HAP-1 (cell line): ENCODE results near the gene TAF1B.

Experiments
- DNase-seq, 2 experiments: peaks; one replicate each; pipeline ENCODE4 v3.0.0-alpha.2; 2016 to 2020; ENCODE audit warnings: low spot score in 2 of 2
- H3K27me3 ChIP-seq: fragments of 250-450 bp; sonication (Bioruptor Pico); 2 replicates; pipeline ENCODE4 v1.5.1; 2020; ENCODE audit warnings: low read depth, mild to moderate bottlenecking, moderate library complexity
- H3K36me3 ChIP-seq: fragments of 250-450 bp; sonication (Bioruptor Pico); replicated peaks from 2 replicates; pipeline ENCODE4 v1.5.1; 2020; ENCODE audit warnings: mild to moderate bottlenecking
- H3K4me1 ChIP-seq: fragments of 250-450 bp; sonication (Bioruptor Pico); 2 replicates; pipeline ENCODE4 v1.5.1; 2020; ENCODE audit warnings: mild to moderate bottlenecking
- H3K4me3 ChIP-seq: fragments of 250-450 bp; sonication (Bioruptor Pico); 2 replicates; pipeline ENCODE4 v1.5.1; 2020; ENCODE audit warnings: mild to moderate bottlenecking, moderate library complexity
- H3K9me3 ChIP-seq: fragments of 250-450 bp; sonication (Bioruptor Pico); 2 replicates; pipeline ENCODE4 v1.5.1; 2020; ENCODE audit warnings: mild to moderate bottlenecking, moderate library complexity
- in situ Hi-C: fragments of 300-500 bp; cut with MboI; formaldehyde crosslinking; loops from 3 replicates; pipeline ENCODE4 v1.14.3; 2020; ENCODE audit warnings: low sequenced_read_pairs, inconsistent platforms, mixed read lengths

Gene TAF1B

DNA sequence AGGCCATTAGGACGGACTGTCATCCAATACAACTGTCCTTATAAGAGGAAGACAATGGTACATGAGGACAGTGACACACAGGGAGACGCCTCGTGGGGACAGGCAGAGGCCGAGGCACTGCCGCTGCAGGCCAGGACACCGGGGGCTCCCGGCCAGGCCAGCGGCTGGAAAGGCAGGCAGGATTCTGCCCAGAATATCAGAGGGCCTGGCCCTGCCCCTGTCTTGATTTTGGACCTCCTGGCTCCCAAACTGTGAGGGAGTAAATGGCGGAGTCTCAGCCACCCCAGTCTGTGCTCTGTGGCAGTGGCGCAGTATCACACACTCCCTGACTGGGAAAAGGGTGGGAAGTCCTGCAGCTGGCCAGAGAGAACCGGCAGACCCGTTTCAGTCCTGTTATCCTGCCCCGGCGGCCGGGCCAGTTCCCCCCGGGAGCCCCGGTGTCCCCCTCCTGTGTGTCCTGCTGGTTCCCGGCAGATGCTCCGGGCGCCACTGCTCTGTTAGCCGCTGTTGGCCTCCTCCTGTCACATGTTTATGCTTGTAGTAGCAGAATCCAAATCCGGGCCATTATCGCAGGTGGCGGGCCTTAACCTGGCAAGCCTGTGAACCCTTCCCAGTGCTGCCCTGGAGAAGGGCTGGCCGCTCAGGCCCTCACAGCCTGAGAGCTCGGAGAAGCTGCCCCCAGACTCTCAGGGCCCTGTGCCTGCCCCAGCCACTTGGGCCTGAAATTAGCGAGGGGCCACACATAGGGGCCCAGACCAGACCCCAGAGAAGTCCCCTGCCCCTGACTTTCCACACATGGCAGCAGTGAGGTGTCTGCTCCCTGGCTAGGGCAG is 31.4 kb upstream of the TAF1B start:
- Histone ChIP-seq H3K27me3 (no peaks in the 10 kb centered on the region), H3K4me1 (peaks cover 3% of the 10 kb centered on the region; the same call in 1 of the 2 replicates), H3K9me3 (no peaks in the 10 kb centered on the region), H3K4me3 (no peak overlapping the region), H3K36me3 (no peaks in the 10 kb centered on the region)
- in situ Hi-C loops: no loop called here
- no peak for DNase-seq

DNA sequence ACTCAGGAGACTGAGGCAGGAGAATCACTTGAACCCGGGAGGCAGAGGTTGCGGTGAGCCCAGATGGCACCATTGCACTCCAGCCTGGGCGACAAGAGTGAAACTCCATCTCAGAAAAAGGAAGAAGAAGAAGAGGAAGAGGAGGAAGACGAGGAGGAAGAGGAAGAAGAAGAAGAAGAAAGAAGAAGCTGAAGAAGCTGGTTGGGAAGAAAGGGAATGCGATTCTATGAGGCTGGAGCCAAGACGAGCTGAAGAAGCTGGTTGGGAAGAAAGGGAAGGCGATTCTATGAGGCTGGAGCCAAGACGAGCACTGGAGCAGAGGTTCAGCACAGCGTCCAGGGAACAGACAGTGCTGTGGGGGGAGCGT is 30.3 kb upstream of the TAF1B start:
- no peaks in the 10 kb centered on the region for H3K27me3 ChIP-seq
- DNase-seq: no peak
- H3K4me3 ChIP-seq: no peak overlapping the region
- H3K36me3 ChIP-seq: no peaks in the 10 kb centered on the region
- peaks cover 3% of the 10 kb centered on the region; the same call in 1 of the 2 replicates for H3K4me1 ChIP-seq
- in situ Hi-C loops: no loop called here
- no peaks in the 10 kb centered on the region for H3K9me3 ChIP-seq

- in situ Hi-C loops: no loop called here
- Histone ChIP-seq H3K4me1 (peaks cover 3% of the 10 kb centered on the region; the same call in 1 of the 2 replicates), H3K36me3 (no peaks in the 10 kb centered on the region), H3K4me3 (no peak overlapping the region), H3K9me3 (no peaks in the 10 kb centered on the region), H3K27me3 (no peaks in the 10 kb centered on the region)
- peak; percentile 62 to 89 for DNase-seq
Observed at GRCh38 chr2:9813312-9814128, 29.8 kb upstream of the TAF1B start.

- in situ Hi-C loops: no loop called here
Observed at GRCh38 chr2:9814129-9814868, 29.0 kb upstream of the TAF1B start.

DNA sequence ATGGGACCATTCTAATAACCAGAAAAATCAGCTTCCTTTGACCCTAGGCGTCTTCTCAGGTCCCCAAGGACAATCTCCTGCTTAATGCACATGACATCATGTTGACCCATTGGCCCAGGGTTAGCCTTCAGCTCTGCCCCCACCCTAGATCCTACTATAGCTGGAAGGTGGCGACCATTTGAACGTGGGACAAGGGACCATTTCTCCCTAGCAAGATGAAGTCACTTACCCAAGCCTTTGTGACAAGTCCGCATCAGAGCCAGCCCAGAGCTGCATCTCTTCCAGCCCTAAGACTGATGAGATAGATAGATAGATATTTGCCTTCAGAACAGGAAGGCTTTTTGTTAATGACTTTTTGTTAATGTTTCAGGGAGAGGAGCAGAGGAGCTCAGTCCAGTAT is 28.2 kb upstream of the TAF1B start:
- Histone ChIP-seq H3K36me3 (no peaks in the 10 kb centered on the region), H3K27me3 (no peaks in the 10 kb centered on the region), H3K4me3 (no peak overlapping the region), H3K9me3 (no peaks in the 10 kb centered on the region), H3K4me1 (peaks cover 3% of the 10 kb centered on the region; the same call in 1 of the 2 replicates)
- in situ Hi-C loops: no loop called here
- no peak for DNase-seq

More at GRCh38 chr2:9814129-9814868, 29.0 kb upstream of the TAF1B start:
- Histone ChIP-seq H3K4me1 (peaks cover 3% of the 10 kb centered on the region; the same call in 1 of the 2 replicates), H3K9me3 (no peaks in the 10 kb centered on the region), H3K27me3 (no peaks in the 10 kb centered on the region), H3K4me3 (no peak overlapping the region), H3K36me3 (no peaks in the 10 kb centered on the region)
- DNase-seq: no peak

DNA sequence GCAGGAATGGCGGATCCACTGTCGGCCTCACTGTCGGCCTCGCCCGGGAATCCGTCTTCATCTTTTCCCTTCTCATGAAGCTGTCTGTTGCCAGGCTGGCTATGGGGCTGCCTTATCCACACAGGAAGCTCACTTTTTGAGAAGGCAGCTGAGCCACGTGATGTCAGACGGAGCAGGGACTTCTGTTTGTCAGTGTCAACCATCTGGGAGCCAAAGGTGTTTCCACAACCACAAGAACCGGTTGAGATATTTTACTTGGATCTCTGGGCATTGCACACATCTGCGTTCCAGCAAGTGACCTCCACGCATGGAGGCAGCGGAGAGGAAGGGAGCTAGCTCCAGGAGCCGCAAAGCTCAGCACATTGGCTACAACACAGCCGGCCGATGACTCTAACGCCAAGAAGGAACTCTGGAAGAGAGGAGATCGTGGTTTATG is 27.4 kb upstream of the TAF1B start:
- no peaks in the 10 kb centered on the region for H3K27me3 ChIP-seq
- H3K4me1 ChIP-seq: peaks cover 3% of the 10 kb centered on the region; the same call in 1 of the 2 replicates
- H3K4me3 ChIP-seq: no peak overlapping the region
- in situ Hi-C loops: no loop called here
- no peaks in the 10 kb centered on the region for H3K9me3 ChIP-seq
- no peaks in the 10 kb centered on the region for H3K36me3 ChIP-seq
- DNase-seq: no peak

DNA sequence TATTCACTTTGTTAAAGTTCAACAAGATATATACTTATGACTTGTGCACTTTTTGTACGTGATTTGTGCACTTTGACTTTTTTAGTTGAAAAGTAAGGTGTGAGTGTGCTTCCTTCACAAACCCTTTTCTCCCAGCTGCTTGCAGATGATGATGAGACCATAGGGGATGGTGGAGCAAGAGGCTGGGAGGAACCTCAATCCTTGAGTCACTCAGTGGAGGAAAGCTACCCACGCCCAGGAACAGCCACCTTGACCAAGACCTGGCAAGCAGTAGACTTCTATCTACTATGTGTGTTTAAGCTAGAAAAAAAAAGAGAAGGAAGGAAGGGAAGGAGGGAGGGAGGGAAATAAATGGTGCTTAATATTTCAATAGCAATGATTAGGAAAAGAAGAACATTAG is 25.2 kb upstream of the TAF1B start:
- H3K27me3 ChIP-seq: no peaks in the 10 kb centered on the region
- no peak for DNase-seq
- no peaks in the 10 kb centered on the region for H3K36me3 ChIP-seq
- peaks cover 3% of the 10 kb centered on the region; the same call in 1 of the 2 replicates for H3K4me1 ChIP-seq
- no peak overlapping the region for H3K4me3 ChIP-seq
- in situ Hi-C loops: no loop called here
- H3K9me3 ChIP-seq: no peaks in the 10 kb centered on the region

DNA sequence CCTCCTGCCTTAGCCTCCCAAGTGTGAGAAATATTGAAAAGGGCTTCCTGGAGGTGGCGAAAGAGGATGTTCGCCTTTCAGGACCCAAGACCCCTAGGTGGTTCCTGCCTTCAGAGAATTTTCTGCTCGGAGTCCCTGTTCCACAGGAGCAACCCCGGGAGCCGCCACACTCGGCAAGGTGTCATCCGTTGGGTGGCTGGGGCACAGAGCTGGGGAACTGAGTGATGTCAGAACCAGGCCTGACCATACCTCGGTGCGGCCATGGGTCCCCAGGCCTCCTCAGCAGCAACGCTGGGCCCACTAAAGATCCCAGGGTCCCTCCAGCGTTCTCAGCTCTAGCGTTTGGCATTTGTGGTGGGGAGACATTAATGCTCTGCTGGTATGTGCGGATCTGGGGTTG is 23.7 kb upstream of the TAF1B start:
- Histone ChIP-seq H3K4me3 (no peak overlapping the region), H3K27me3 (no peaks in the 10 kb centered on the region), H3K36me3 (no peaks in the 10 kb centered on the region), H3K9me3 (no peaks in the 10 kb centered on the region), H3K4me1 (no peaks in the 10 kb centered on the region)
- in situ Hi-C loops: no loop called here
- DNase-seq: no peak

DNA sequence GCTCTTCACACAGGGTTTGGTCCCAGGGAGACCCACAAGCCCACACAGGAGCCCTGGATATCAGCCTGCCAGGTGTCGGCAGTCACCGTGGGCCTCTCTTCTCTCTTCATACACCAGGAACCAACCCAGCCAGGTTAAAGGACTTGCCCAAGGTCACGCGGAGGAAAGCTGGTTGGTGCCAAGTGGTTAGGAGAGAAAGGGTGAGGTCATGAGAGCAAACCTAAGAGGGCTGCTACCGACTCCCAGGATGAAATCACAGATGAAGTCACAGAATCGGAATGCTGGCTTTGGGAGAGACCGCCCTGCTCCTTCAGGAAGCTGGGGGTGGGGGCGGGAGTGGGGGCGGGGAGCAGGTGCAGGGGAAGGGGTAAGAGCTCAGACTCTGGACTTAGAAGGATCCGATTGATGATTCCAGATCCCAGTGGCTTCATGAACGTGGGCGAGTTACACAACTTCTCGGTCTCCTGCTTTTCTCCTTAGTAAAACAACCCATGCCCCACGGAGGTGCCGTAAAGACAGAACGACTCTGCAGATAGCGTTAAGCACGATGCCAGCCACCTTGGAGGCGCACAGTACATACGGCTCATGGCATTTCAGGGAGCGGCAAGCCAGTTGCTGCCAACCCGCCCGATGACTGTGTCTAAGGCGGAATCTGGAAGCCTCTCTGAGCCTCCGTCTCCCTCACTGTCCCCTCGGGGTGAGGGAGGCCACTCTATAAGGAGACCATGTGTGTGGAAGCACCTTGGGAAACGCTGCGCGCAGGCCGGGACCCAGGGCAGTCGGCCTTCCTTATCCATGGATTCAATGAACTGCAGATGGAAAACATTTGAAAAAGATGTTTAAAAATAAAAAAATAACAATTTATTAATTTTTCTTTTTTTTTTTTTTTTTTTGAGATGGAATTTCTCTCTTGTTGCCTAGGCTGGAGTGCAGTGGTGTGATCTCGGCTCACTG is 23.0 kb upstream of the TAF1B start:
- Histone ChIP-seq H3K36me3 (no peaks in the 10 kb centered on the region), H3K9me3 (no peaks in the 10 kb centered on the region), H3K4me3 (no peak overlapping the region), H3K4me1 (no peaks in the 10 kb centered on the region), H3K27me3 (no peaks in the 10 kb centered on the region)
- no peak for DNase-seq
- in situ Hi-C loops: no loop called here

- no peaks in the 10 kb centered on the region for H3K4me1 ChIP-seq
- H3K27me3 ChIP-seq: no peaks in the 10 kb centered on the region
- H3K36me3 ChIP-seq: no peaks in the 10 kb centered on the region
- no peaks in the 10 kb centered on the region for H3K9me3 ChIP-seq
- in situ Hi-C loops: no loop called here
- no peak overlapping the region for H3K4me3 ChIP-seq
- no peak for DNase-seq
Observed at GRCh38 chr2:9821805-9822445, 21.3 kb upstream of the TAF1B start.

GRCh38 chr2:9824441-9824840 is 18.8 kb upstream of the TAF1B start:
- no peaks in the 10 kb centered on the region for H3K9me3 ChIP-seq
- no peaks in the 10 kb centered on the region for H3K4me1 ChIP-seq
- DNase-seq: no peak
- H3K27me3 ChIP-seq: peaks cover 6% of the 10 kb centered on the region; the same call in 1 of the 2 replicates
- no peaks in the 10 kb centered on the region for H3K36me3 ChIP-seq
- in situ Hi-C loops: no loop called here
- no peak overlapping the region for H3K4me3 ChIP-seq

GRCh38 chr2:9824956-9825720 is 18.1 kb upstream of the TAF1B start:
- DNase-seq: no peak
- peaks cover 9% of the 10 kb centered on the region for H3K27me3 ChIP-seq
- in situ Hi-C loops: loop anchor here (25.0 kb wide), 1 partner anchor 137 kb away; the partner anchor contains the start of gene GRHL1
- no peaks in the 10 kb centered on the region for H3K4me1 ChIP-seq
- no peaks in the 10 kb centered on the region for H3K9me3 ChIP-seq
- H3K36me3 ChIP-seq: no peaks in the 10 kb centered on the region
- no peak overlapping the region for H3K4me3 ChIP-seq
